Lung microvascular endothelial cell (primary cell): Measurements from ENCODE around the gene JAG2. TPM values are rescaled to one million over a fixed set of nuclear protein-coding genes. Genes with fewer than 3 reads are reported as not detected.
"Not testable (repeated sequence)": the region's sequence is repeated elsewhere in the genome, so short reads cannot be mapped to it uniquely, and the experiment has no call there.

Source experiments
- DNase-seq, 2 donors: peaks; one replicate each; pipeline versions ENCODE4 v3.0.0 to v3.0.0-alpha.2; 2010; ENCODE audit warnings: low read depth in 2 of 2
- total RNA-seq: library from RNA; depleted of rRNA; stranded (reverse); fragments of >200 nt; gene quantifications from 2 replicates; pipeline ENCODE4 v1.2.1, GENCODE V29; 2014

Gene JAG2
- total RNA-seq, 1 donor from 2014 or later = 51.6 TPM

DNA sequence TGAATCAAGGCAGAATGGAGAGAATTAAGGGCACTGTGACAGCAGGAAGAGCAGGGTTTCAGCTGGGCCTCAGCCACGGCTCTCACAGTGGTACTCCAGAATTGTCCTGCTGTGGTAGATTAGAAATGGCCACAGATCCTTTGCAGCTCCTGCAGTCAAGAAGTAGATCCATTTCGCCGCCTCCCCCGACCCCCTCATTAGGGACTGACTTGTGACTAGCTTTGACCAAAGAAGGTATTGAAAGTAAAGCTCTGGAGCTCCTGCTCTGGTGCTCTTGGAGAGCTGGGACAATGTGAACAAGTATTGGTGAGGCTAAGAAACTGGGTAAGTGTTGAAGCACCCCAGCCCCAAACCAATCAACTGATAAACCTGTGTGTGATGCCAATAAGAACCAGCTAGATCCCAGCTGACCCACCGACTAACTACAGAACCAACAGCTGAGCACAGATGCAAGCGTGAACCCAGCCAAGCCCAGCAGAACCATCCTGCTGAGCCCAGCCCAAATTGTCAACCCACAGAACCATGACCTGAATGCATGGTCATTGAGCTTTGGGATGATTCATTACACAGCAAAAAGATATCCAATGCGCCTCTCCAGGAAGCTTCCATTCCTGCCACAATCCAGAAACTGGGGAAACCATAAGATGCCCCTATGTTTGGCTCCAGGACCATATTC, 50.7 kb downstream of the JAG2 start:
- DNase-seq = no peak

DNA sequence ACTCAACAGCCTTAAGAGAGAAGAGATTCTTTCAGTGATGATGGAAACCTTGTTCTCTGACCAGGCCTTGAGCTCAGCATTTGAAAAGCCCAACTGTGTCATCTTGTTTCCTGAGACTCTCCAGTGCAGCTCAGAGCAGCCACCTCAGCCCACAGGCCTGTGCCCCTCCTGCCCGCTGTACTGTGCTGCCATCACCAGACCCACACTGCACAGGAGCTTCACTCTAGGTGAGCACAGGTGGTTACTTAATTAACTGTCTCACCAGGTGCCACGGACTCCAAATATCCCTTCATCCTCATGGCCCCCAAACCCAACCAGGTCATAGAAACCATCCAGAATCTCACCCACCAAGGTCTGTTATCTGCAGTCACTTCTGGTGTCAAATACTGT, 51.3 kb downstream of the JAG2 start:
- no peak for DNase-seq

DNA sequence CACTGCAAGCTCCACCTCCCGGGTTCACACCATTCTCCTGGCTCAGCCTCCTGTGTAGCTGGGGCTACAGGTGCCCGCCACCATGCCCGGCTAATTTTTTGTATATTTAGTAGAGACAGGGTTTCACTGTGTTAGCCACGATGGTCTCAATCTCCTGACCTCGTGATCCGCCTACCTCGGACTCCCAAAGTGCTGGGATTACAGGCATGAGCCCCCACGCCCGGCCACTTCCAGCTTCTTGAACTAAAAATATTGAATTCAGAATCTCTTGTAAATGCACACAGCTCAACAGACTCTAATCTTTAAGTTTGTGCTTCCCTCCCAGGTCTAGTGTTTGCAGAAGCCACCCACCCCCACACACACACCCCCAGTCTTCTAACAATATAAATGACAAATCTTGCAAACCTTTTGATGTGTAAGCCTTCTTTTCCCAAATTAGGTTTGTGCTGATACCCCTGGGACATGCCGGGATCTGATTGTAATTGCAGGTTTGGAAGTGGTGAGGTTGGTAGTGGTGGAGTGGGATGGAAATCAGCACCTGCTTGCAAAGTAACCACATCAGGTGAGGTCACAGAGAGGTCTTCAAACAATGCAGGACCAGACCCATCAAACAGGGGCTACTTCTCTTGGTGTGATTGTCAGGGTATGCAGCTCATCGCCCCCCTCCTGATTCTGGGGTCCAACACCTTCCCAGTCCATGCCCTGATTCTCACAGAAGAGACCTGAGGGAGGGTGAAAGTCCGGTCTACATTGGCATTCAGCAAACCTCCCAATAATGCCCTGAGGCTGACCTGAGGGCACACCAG, 51.9 kb downstream of the JAG2 start:
- no peak for DNase-seq

DNA sequence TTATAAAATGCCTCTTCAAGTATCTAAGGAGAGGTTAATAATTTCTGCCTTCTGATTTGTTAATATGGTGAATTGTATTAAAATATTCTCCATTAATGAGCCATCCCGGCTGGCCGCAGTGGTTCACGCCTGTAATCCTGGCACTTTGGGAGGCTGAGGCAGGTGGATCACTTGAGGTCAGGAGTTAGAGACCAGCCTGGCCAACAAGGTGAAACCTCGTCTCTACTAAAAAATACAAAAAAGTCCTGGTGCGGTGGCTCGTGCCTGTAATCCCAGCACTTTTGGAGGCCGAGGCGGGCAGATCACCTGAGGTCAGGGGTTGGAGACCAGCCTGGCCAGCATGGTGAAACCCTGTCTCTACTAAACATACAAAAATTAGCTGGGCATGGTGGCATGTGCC, 59.3 kb downstream of the JAG2 start:
- DNase-seq = not testable (repeated sequence)

DNA sequence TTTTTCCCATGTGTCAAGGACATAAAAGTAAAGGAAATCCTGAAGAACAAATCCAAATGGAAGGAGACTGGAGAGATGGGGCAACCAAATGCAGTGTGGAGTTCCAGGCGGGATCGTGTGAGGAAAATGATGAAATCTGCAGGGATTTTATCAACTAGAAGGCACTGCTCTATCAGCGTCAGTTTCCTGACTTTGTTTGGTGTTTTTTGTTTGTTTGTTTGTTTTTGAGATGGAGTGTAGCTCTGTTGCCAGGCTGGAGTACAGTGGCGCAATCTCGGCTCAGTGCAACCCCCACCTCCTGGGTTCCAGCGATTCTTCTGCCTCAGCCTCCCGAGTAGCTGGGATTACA, 60.1 kb downstream of the JAG2 start:
- DNase-seq = no peak

DNA sequence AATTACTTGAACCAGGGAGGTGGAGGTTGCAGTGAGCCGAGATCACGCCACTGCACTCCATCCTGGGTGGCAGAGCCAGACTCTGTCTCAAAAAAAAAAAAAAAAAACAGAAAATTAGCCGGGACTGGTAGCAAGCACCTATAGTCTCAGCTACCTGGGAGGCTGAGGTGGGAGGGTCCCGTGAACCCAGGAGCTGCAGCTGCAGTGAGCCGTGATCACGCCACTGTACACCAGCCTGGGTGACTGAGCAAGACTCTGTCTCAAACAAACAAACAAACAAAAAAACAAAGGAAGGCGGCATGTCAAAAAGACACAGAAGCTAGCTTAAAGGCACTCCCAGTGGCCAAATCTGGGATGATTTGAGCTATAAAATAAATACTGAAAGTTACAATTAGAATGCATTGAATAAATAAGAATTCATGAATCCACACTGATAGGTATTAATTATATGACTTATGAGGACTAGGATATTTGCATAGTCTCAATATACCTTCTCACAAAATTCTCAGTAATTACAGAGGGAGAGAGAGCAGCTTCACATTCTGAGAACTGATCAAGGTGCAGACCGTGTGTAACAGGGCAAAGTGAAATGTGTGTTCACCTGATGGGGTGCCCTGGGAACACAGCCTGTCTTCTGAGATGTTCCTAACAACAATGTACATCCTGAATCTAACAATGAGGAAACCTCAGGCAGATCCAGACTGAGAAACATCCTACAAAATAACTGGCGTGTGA, 60.6 kb downstream of the JAG2 start:
- no peak for DNase-seq

DNA sequence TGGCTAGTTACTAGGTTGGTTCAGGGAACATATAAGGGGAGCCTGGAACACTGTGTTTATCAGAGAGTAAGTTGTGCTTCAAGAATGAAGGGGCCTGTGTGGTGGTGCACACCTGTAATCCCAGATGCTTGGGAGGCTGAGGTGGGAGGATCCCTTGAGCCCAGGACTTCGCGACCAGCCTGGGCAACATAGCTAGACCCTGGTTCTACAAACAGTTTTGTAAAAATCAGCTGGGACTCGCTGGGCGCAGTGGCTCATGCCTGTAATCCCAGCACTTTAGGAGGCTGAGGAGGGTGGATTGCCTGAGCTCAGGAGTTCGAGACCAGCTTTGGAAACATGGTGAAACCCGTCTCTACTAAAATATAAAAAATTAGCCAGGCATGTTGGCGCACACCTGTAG, 61.2 kb downstream of the JAG2 start:
- DNase-seq = no peak

DNA sequence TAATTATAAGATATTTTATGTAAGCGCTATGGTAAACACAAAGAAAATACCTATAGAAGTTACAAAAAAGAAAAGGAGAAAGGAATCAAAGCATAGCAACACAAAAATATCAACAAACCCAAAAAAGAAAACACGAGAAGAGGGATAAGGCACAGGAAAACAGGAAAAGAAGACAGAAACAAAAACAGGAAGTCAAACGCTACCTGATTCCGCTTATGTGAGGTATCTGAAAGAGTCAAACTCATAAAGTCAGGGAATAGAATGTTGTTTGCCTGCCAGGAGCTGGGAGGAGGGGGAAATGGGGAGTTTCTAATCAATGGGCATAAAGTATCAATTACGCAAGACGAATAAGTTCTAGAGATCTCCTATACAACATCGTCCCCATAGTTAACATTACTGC, 63.4 kb downstream of the JAG2 start:
- DNase-seq = no peak

DNA sequence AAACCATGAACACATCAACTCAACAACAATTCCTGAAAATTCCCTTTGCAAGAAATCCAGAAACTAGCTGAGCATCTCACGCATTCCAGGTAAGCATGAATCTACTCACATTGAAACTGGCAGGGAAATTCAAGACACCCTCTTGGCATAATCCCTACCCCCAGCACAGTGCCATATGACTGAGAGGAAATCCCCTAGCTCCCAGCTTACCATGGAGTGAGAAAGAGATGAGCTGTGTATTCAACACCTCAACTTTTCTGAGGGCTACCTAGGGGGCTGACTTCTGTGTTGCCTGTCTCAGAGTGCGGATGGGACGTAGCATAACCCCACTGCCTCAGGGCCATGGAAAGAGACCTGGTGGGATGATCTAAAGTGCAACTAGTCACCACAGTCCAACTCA, 65.7 kb downstream of the JAG2 start:
- no peak for DNase-seq

DNA sequence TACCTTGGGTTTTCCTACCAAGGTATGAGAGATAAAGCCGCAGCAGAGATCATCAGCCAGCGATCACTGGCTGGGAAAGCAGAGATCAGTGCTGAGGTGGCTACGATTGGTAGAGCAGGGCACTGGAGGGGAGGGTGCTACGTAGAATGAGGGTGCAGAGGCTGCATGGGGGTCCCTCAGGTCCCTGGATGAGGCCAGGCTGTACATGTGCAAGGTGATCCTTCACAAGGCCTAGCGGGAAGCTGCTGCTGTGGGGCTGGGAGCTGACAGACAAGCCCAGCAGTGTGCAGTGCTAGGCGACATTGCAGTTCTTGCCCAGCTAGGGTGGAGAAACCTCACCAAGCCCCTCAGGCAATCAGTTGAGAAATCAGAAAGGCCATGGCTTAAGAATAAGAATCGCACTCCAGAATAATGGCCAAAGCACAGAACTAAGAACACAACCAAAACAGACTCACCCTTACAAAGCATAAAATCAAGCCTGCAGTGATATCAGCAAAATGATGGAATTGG, 66.2 kb downstream of the JAG2 start:
- no peak for DNase-seq

DNA sequence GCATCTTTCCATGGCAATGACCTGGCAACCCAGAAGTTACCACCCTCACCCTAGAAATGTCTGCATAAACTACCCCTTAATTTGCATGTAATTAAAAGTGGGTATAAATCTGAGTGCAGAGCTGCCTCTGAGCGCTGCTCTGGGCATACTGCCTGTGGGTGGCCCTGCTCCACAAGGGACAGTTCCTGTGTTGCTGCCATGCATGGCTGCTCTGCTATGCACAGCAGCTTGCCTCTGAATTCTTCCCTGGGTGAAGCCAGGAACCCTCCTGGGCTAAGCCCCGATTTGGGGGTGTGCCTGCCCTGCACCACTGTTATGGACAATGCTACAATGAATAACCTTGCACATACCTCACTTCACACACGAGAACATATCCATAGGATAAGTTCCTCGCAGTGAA, 67.7 kb downstream of the JAG2 start:
- no peak for DNase-seq

DNA sequence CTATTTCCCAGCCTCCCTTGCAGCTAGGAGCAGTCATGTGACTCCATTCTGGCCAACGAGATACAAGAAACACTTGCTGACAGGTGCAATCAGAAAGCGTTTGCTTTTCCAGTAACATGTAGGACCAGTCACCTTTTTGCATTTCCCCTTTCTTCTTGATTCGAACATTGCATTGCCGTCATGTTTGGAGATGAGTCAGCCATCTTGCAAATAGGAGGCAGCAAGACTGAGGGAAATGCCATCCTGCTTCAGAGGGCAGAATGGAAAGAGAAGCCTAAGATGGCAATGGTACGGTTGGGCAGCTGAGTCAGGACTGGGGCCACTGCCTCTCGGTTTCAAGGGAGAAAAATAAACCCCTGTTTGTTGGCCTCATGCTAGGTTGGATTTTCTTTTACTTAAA, 68.8 kb downstream of the JAG2 start:
- no peak for DNase-seq

DNA sequence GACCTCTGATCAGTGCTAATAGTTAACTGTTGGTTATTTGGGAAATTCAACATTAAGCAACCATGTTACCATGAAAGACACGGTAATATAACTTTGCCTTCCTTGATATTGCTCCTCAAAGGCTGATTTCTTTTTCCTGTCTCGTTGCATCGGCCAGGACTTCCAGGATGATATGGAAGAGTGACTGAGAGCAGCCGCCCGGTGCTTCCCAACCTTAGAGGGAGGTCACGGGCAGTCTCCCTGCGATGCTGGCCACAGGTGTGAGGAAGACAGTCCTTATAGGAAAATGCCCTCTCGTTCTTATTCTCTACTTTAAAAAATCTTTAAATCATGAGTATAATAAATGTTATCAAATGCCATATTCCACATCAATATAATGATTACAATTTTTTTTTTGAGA, 70.3 kb downstream of the JAG2 start:
- DNase-seq = no peak

DNA sequence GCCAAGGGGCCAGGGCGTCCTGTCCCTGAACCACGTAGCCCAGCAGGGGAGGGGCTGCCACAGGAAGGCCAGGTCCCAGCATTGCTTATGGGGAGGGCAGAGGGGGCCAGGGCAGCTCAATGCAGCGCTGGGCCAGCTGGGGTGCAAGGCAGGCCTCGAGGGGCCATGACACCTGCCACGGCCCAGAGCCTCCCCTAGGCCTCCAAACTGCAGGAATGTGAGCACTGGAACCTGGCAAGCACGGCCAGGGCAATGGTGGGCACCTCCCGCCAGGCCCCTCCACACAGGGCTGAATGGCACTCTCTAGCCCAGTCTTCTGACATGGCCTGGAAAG, 70.8 kb downstream of the JAG2 start:
- no peak for DNase-seq

DNA sequence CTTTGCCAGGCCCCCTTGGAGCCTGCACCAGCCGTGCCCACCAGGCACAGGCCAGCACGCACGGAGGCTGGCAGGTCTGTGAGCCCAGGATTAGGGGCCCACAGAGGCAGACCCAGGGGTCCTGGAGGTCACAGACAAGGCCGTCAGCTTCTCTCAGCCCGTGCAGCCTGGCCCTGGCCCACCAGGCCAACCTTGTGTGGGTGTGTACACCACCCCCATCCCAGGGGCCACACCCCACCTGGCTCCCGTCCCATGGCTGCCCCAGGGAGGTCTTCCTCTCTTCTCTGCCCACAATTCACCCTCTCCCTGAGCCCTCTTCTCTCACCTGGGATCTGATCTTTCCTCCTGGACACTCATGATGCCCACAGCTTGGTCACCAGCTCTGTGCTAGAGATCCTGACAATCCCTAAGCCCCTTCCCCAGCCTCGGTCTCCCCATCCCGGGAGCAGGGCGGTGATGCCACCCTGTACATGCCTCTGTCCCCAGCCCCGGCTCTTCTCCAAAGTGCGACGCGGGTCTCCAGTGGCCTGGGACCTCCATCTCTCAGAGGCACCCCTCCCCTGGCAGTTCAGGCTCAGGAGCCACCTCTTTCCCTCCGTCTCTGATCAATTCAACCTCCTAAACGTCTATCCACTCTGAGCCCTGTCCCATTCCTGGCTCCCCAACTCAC, 72.2 kb downstream of the JAG2 start:
- DNase-seq = no peak

DNA sequence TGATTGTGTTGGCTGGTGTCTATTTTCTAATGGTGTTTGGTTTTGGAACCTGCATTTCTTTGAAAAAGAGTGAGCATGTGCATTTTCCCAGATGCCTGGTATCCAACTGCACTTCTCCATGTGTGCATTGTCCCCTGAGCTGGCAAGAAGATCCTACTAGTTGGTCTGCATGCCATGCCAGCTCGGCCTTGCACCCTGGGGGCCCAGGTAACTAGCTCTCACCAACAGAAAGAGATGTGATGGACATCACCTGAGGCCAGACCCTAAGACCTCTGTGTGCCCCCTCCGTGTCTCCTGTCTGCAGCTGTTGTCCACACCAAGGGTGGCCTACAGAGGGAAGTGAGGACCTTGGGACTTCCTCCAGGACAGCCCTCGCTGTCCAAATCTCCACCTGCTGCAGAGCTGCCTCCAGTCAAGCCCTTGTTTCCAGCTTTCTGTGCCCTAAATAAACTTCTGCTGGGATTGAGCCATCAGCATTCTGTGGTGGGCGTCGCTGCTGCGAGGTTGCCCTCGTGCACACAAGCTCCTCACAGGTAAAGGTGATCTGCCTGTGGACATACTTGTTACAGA, 73.3 kb downstream of the JAG2 start:
- no peak for DNase-seq

DNA sequence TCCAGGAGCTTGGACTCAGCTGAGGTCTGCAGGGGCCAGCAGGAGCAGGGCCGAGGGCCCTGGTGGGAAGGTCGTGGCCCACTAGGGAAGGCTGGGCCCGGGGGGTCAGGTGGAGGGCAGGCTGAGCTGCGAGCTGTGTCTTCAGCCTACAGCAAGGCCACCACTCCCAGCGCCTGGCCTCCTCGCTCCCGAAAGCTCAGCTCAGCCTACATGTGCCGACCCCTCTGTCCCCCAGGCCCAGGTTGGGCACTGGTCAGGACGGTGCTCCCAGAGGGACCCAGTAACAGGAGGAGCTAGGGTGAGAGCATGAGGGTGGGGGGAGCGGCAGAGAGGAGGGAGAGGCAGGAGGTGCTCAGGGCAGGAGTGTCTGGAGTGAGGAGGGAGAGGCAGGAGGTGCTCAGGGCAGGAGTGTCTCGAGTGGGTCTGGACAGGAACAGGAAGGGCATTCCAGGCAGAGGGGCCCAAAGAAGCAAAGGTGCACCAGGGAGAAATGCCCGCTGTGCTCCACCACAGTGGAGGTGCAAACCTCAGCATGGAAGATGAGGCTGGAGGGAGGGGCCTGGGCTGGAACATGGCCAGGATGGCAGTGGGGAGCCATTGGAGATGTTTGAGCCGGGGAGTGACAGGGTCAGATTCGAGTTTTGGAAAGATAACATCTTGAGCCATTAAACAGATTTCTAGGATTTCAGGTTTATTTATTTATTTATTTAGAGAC, 74.2 kb downstream of the JAG2 start:
- no peak for DNase-seq

DNA sequence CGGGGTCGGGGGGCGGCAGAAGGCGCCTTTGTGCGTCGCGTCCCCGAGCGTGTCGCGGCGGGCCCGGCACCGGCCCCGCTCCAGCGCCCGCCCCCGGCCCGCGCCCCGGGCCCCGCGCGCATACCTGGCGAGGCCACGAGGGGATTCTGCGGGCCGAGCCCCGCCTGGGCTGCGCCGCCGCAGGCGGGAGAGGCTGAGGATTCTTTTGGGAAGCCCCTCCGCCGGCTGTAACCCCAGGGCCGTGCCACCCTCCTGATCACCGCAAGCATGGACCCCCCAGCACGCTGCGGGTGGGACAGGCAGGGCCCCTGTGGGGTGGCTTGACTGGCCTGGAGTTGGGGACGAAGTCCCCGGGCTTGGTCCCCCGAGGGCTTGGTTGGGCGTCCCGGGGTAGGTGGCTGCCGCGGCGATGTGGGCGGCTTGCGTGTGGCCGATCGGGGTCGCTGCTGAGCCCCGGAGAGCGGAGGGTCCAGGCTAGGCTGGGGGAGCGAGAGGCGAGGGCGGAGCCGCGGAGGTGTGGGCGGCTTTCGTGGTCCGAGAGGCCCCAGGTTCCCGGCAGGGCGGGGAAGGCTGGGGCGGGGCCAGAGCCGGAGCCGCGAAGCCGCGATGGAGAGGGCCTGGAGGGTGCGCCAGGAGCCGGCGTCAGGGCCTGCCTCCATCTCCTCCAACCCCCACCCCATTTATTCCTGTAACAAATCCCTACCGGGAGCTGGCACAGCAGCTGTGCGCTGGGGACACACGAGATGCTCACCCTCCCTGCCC, 75.0 kb downstream of the JAG2 start:
- peak; percentile 47 to 83 for DNase-seq

DNA sequence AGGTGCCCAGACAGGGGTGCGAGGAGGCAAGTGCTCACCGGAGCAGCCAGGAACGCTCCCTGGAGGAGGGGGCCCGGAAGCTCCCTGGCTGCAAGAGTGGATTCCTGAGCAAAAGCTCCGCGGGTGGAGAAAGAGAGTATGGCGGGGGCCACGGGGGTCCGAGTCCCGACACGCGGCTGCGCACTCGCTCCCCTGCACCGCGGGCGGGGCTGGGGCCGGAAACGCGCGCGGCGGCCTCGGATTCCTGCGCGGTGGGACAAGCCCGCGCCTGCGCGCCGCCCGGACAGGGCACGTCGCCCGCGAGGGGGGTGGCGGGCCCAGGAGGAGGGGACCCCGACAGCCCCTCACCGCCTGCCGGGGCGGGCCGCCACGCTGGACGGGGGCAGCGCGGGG, 75.5 kb downstream of the JAG2 start:
- peak; percentile 44 to 80 for DNase-seq
